ENCODE measurements around the gene SPTBN1.
A peak's percentile ranks its signal among the peaks of the same experiment; 100 is the strongest.

The SPTBN1 gene

DNA sequence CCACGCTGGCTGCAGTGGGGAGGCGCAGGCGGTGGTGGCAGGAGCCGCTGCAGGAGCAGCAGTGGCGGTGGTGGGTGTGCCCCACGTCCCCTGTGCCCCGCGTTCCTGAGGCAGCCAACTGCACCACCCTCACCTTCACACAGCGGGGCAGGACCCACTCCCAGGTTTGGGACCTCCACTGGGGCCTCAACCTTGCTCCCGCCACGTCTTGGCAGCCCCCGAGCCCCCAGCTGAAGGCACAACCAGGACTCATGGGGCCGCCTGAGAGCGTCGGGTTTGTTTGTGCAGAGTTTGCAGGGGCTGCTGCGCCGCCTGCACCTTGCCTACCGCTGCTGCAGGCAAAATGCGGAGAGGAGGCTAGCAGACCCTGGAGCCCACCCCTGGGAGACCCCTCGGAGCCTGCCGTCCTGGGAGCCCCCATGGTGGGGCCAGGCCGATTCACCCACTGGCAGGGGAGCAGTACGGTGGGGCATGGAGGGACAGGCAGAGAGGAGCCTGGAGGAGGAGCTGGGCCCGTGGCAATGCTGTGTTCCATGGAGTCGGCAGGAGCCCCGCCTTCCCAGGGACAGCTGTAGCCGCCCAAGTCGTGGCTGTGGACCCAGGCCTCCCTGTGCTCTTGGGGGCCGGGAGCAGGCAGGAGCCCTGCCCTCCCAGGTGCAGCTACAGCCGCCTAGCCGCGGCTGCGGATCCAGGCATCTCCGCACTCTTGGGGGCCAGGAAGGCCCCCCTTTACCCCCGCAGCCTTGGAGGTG is 252.6 kb downstream of the SPTBN1 start:
- peak overlapping the region; percentile 56 to 73 for H3K4me3 ChIP-seq (ENCODE audit: low read depth in 1 of 2, low read length in 2 of 2)
- no peaks in the 10 kb centered on the region for H3K9me3 ChIP-seq (ENCODE audit: control insufficient read depth in 1 of 2, low read length in 2 of 2)
- H3K27me3 ChIP-seq (ENCODE audit: low read depth, low read length): no peaks in the 10 kb centered on the region
- H3K4me1 ChIP-seq (ENCODE audit: control insufficient read depth in 1 of 2, insufficient read depth in 2 of 2, low read length in 2 of 2): peaks cover 0 to 11% of the 10 kb centered on the region in 2 donors
- no peak overlapping the region for H3K27ac ChIP-seq (ENCODE audit: low read length)
- H3K36me3 ChIP-seq (ENCODE audit: control insufficient read depth in 1 of 2, insufficient read depth in 2 of 2, low read length in 2 of 2): no peaks in the 10 kb centered on the region

DNA sequence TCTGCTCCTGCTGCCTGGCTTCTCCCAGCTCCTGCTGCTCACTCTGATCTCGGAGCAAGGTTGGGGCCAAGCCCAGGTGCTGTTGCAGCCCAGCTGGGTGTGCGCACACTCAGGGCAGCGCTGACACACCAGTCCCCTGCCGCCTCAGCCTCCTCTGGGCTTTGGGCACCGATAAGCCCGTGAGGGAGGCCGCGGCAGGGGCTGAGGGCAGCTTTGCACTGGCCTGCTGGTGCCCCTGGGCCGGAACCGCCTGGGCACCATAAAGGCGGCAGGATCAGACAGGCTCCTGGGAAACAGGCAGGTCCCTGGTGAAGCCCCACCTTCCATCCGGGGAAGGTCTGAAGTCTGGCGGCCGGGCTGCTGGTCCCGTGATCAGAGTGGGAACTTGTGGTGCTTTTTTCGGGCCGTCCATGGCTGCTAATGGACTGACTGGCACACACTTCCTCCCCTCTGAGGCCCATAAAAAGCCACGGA is 253.2 kb downstream of the SPTBN1 start:
- H3K4me1 ChIP-seq (ENCODE audit: control insufficient read depth in 1 of 2, insufficient read depth in 2 of 2, low read length in 2 of 2): peaks cover 0 to 11% of the 10 kb centered on the region in 2 donors
- H3K9me3 ChIP-seq (ENCODE audit: control insufficient read depth in 1 of 2, low read length in 2 of 2): no peaks in the 10 kb centered on the region
- H3K36me3 ChIP-seq (ENCODE audit: control insufficient read depth in 1 of 2, insufficient read depth in 2 of 2, low read length in 2 of 2): no peaks in the 10 kb centered on the region
- H3K27ac ChIP-seq (ENCODE audit: low read length): no peak overlapping the region
- peak overlapping the region; percentile 56 to 73 for H3K4me3 ChIP-seq (ENCODE audit: low read depth in 1 of 2, low read length in 2 of 2)
- H3K27me3 ChIP-seq (ENCODE audit: low read depth, low read length): no peaks in the 10 kb centered on the region

DNA sequence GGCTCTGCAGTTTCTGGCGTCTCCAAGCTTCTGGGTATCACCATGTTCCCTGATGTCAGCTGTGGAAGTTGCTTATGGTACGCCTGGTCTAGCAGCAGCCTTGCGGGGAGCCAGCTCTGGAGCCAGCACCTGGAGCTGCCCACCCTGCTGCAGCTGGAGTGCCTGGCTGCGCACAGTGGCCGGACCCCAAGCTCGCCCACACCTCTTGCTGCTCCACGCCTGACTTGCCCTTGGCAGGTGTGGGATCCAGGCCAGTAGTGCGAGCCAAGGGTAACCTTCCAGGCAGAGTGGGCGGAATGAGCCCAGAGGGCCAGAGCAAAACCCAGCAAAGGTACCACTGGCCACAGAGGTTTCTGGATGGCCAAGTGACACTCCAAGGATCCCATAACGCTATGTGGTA is 254.1 kb downstream of the SPTBN1 start:
- peaks cover 0 to 11% of the 10 kb centered on the region in 2 donors for H3K4me1 ChIP-seq (ENCODE audit: control insufficient read depth in 1 of 2, insufficient read depth in 2 of 2, low read length in 2 of 2)

DNA sequence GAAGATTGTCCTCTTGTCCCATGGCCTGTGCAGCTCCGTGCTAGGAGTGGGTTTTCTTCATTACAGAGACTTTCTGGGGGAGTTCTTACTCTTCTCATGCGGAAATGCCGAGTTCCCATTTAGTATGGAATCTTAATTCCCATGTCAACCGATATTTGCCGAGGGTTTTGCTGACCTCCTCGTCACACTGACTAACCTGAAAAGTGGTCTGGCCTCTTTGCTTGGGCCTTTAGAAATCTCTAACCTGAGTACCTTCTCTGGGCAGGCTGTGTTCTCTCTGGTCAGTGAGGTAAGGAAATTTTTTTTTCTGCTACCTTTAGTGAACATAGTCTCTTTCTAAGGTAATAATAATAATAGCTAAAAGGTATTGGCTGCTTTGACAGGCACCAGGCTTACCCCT is 256.4 kb downstream of the SPTBN1 start:
- H3K27ac ChIP-seq (ENCODE audit: low read length): no peak overlapping the region
- no peaks in the 10 kb centered on the region for H3K27me3 ChIP-seq (ENCODE audit: low read depth, low read length)
- H3K4me1 ChIP-seq (ENCODE audit: control insufficient read depth in 1 of 2, insufficient read depth in 2 of 2, low read length in 2 of 2): peaks cover 0 to 11% of the 10 kb centered on the region in 2 donors
- no peaks in the 10 kb centered on the region for H3K9me3 ChIP-seq (ENCODE audit: control insufficient read depth in 1 of 2, low read length in 2 of 2)
- H3K36me3 ChIP-seq (ENCODE audit: control insufficient read depth in 1 of 2, insufficient read depth in 2 of 2, low read length in 2 of 2): no peaks in the 10 kb centered on the region
- H3K4me3 ChIP-seq (ENCODE audit: low read depth in 1 of 2, low read length in 2 of 2): no peak overlapping the region

More for the DNA sequence above, 254.1 kb downstream of the SPTBN1 start:
- H3K27ac ChIP-seq (ENCODE audit: low read length): no peak overlapping the region
- H3K9me3 ChIP-seq (ENCODE audit: control insufficient read depth in 1 of 2, low read length in 2 of 2): no peaks in the 10 kb centered on the region
- H3K27me3 ChIP-seq (ENCODE audit: low read depth, low read length): no peaks in the 10 kb centered on the region
- no peaks in the 10 kb centered on the region for H3K36me3 ChIP-seq (ENCODE audit: control insufficient read depth in 1 of 2, insufficient read depth in 2 of 2, low read length in 2 of 2)
- no peak overlapping the region for H3K4me3 ChIP-seq (ENCODE audit: low read depth in 1 of 2, low read length in 2 of 2)

DNA sequence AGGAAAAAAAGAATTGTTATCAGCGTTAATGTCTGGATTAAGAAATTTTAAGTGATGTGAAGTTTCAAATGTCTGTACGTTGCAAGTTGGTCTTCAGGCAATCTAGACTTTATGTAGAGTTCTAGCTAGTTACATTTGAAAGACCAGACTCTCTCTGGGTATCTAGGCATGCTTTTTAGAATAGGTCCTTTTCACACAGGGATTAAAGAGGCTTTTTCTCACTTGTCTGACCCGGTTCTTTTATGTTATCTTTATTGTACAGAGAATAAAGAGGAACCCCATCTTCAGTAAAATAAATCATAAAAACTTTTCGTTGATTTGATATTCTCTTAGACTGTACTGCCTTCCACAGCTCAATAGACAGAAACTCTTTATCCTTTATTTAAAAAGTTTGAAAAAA is 258.9 kb downstream of the SPTBN1 start:
- Histone ChIP-seq H3K27me3 (ENCODE audit: low read depth, low read length) (no peaks in the 10 kb centered on the region), H3K27ac (ENCODE audit: low read length) (no peak overlapping the region), H3K36me3 (ENCODE audit: control insufficient read depth in 1 of 2, insufficient read depth in 2 of 2, low read length in 2 of 2) (no peaks in the 10 kb centered on the region), H3K4me3 (ENCODE audit: low read depth in 1 of 2, low read length in 2 of 2) (no peak overlapping the region), H3K4me1 (ENCODE audit: control insufficient read depth in 1 of 2, insufficient read depth in 2 of 2, low read length in 2 of 2) (no peaks in the 10 kb centered on the region), H3K9me3 (ENCODE audit: control insufficient read depth in 1 of 2, low read length in 2 of 2) (no peaks in the 10 kb centered on the region)

DNA sequence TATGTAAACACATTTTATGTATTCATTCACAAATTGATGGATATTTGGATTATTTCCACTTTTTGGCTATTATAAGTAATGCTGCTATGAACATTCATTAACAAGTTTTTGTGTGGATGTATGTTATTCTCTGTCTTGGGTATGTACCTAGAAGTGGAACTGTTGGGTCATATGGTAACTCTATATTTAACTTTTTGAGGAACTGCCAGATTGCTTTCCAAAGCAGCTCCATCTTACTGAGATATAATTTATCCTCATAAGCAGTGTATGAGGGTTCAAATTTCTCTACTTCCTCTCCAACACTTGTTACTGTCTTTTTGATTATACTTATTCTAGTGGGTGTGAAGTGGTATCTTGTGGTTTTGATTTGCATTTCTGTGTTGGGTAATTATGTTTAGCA is 260.2 kb downstream of the SPTBN1 start:
- no peaks in the 10 kb centered on the region for H3K36me3 ChIP-seq (ENCODE audit: control insufficient read depth in 1 of 2, insufficient read depth in 2 of 2, low read length in 2 of 2)
- H3K4me3 ChIP-seq (ENCODE audit: low read depth in 1 of 2, low read length in 2 of 2): no peak overlapping the region
- H3K9me3 ChIP-seq (ENCODE audit: control insufficient read depth in 1 of 2, low read length in 2 of 2): no peaks in the 10 kb centered on the region
- no peaks in the 10 kb centered on the region for H3K27me3 ChIP-seq (ENCODE audit: low read depth, low read length)
- no peaks in the 10 kb centered on the region for H3K4me1 ChIP-seq (ENCODE audit: control insufficient read depth in 1 of 2, insufficient read depth in 2 of 2, low read length in 2 of 2)
- H3K27ac ChIP-seq (ENCODE audit: low read length): no peak overlapping the region

DNA sequence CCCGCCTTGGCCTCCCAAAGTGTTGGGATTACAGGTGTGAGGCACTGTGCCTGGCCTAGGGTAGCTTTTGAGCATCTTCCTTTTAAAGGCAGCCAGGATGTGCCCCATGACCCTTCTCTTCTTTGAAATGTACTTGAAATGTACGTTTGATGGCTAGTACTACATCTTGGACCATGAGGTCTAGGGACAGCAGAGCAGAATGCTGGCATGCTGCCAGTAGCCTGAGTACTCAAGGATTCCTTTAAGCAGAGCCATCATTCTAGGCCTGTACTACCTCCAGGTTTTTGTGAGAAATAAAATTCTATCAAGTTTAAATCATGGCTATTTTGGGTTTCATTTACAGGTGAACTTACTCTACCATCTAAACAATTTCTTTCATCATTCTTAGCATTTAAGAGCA is 264.4 kb downstream of the SPTBN1 start:
- H3K27ac ChIP-seq (ENCODE audit: low read length): no peak overlapping the region
- H3K27me3 ChIP-seq (ENCODE audit: low read depth, low read length): no peaks in the 10 kb centered on the region
- no peaks in the 10 kb centered on the region for H3K9me3 ChIP-seq (ENCODE audit: control insufficient read depth in 1 of 2, low read length in 2 of 2)
- H3K36me3 ChIP-seq (ENCODE audit: control insufficient read depth in 1 of 2, insufficient read depth in 2 of 2, low read length in 2 of 2): no peaks in the 10 kb centered on the region
- no peaks in the 10 kb centered on the region for H3K4me1 ChIP-seq (ENCODE audit: control insufficient read depth in 1 of 2, insufficient read depth in 2 of 2, low read length in 2 of 2)
- no peak overlapping the region for H3K4me3 ChIP-seq (ENCODE audit: low read depth in 1 of 2, low read length in 2 of 2)

All from muscle layer of duodenum (tissue), 2 donors.